Suprapubic skin (tissue), 4 donors: Measurements from ENCODE around the gene LRRC25.

ENCODE experiments used
- CTCF ChIP-seq, 2 donors: fragments of 200-600 bp in 1 of 2; fragments of 450-650 bp in 1 of 2; sonication (generic) in 1 of 2; IDR thresholded peaks; one replicate each; pipeline ENCODE4 v1.5.1; 2016 to 2019; ENCODE audit warnings: antibody characterized with exemption in 2 of 2, mild to moderate bottlenecking in 1 of 2, moderate library complexity in 1 of 2
- POLR2A ChIP-seq, 2 donors: fragments of 450-650 bp; IDR thresholded peaks; one replicate each; pipeline ENCODE4 v1.6.1; 2017; ENCODE audit warnings: antibody characterized with exemption in 2 of 2, mild to moderate bottlenecking in 2 of 2, moderate library complexity in 2 of 2
- POLR2AphosphoS5 ChIP-seq, 3 donors: sonication (generic); formaldehyde crosslinking; IDR thresholded peaks; one replicate each; pipeline ENCODE4 v1.6.1; 2017; ENCODE audit warnings: antibody characterized with exemption in 3 of 3

GRCh38 chr19:18424122-18424889 lies 26.9 kb upstream of the LRRC25 start:
- no peak for TF ChIP-seq POLR2AphosphoS5 (IDR thresholded peaks at IDR 0.05)
- TF ChIP-seq CTCF (IDR thresholded peaks at IDR 0.05): no peak
- TF ChIP-seq POLR2A (IDR thresholded peaks at IDR 0.05): no peak
